ENCODE data around the gene DMKN. TPM values are rescaled to one million over a fixed set of nuclear protein-coding genes. Genes with fewer than 3 reads are reported as not detected.

The DMKN gene, protein sequence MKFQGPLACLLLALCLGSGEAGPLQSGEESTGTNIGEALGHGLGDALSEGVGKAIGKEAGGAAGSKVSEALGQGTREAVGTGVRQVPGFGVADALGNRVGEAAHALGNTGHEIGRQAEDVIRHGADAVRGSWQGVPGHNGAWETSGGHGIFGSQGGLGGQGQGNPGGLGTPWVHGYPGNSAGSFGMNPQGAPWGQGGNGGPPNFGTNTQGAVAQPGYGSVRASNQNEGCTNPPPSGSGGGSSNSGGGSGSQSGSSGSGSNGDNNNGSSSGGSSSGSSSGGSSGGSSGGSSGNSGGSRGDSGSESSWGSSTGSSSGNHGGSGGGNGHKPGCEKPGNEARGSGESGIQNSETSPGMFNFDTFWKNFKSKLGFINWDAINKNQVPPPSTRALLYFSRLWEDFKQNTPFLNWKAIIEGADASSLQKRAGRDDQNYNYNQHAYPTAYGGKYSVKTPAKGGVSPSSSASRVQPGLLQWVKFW
- total RNA-seq: 9.1 and 10.6 TPM in 2 replicates

GRCh38 chr19:35513628-35514281, at the start of gene DMKN:
DMKN (minus strand) TSS chr19:35513649; CDS start chr19:35513475, 174 bp downstream.

GRCh38 chr19:35545001-35545854, 31.8 kb upstream of the DMKN start, which contains the start of gene TMEM147:
TMEM147 (plus strand) TSS chr19:35545626; CDS start chr19:35545740, 114 bp downstream.

GRCh38 chr19:35533201-35533821, 19.9 kb upstream of the DMKN start, which contains the start of gene GAPDHS:
GAPDHS (plus strand) TSS chr19:35533456; CDS start chr19:35533528, 72 bp downstream.

GRCh38 chr19:35528218-35529038, 15.0 kb upstream of the DMKN start, which contains the start of gene SBSN:
SBSN (minus strand) TSS chr19:35528311; CDS start chr19:35528281, 30 bp downstream.

GRCh38 chr19:35490364-35490763, 23.1 kb downstream of the DMKN start, which contains the start of gene KRTDAP:
KRTDAP (minus strand) TSS chr19:35490464; CDS start chr19:35490442, 22 bp downstream.

GRCh38 chr19:35447606-35448469, 65.6 kb downstream of the DMKN start, which contains the start of gene FFAR2:
FFAR2 (plus strand) TSS chr19:35448257; CDS start chr19:35449715, 1,458 bp downstream.

Other genes with a start within 250 kb of the DMKN start
- 65.7 and 71.7 TPM in 2 replicates for gene USF2, start 244.7 kb downstream of the DMKN start, total RNA-seq
- gene HAMP, start 231.1 kb downstream of the DMKN start, total RNA-seq: not detected in 2 replicates
- 0.34 and 2.9 TPM in 2 replicates for gene MAG, start 221.5 kb downstream of the DMKN start, total RNA-seq
- 2.2 and 4.4 TPM in 2 replicates for gene CD22, start 184.5 kb downstream of the DMKN start, total RNA-seq
- not detected in 2 replicates for gene FFAR1, start 165.7 kb downstream of the DMKN start, total RNA-seq
- gene FFAR3, start 155.2 kb downstream of the DMKN start, total RNA-seq: 0.19 TPM in 1 of 2 replicates, not detected in the other
- gene GPR42, start 142.6 kb downstream of the DMKN start, total RNA-seq: not detected in 2 replicates
- not detected in 2 replicates for gene FFAR2, start 65.4 kb downstream of the DMKN start, total RNA-seq
- gene KRTDAP, start 23.2 kb downstream of the DMKN start, total RNA-seq: not detected in 2 replicates
- 22.7 and 28.3 TPM in 2 replicates for gene SBSN, start 14.7 kb upstream of the DMKN start, total RNA-seq
- gene GAPDHS, start 19.8 kb upstream of the DMKN start, total RNA-seq: not detected in 2 replicates
- 60.7 and 79.1 TPM in 2 replicates for gene TMEM147, start 32.0 kb upstream of the DMKN start, total RNA-seq
- not detected in 2 replicates for gene ATP4A, start 50.0 kb upstream of the DMKN start, total RNA-seq
- not detected in 2 replicates for gene PMIS2, start 72.5 kb upstream of the DMKN start, total RNA-seq
- gene HAUS5, start 99.1 kb upstream of the DMKN start, total RNA-seq: 2.8 and 3.6 TPM in 2 replicates
- gene RBM42, start 115.4 kb upstream of the DMKN start, total RNA-seq: 59.5 and 62.7 TPM in 2 replicates
- 0.88 and 1.2 TPM in 2 replicates for gene ETV2, start 128.1 kb upstream of the DMKN start, total RNA-seq
- gene COX6B1, start 134.7 kb upstream of the DMKN start, total RNA-seq: 457 and 613 TPM in 2 replicates
- gene UPK1A, start 152.9 kb upstream of the DMKN start, total RNA-seq: 0.24 TPM in 1 of 2 replicates, not detected in the other
- not detected in 2 replicates for gene ZBTB32, start 190.9 kb upstream of the DMKN start, total RNA-seq
- 12.6 and 13.1 TPM in 2 replicates for gene KMT2B, start 204.4 kb upstream of the DMKN start, total RNA-seq
- gene IGFLR1, start 228.8 kb upstream of the DMKN start, total RNA-seq: 0.37 and 9.8 TPM in 2 replicates
- gene U2AF1L4, start 231.8 kb upstream of the DMKN start, total RNA-seq: 2.0 and 4.4 TPM in 2 replicates
- gene PSENEN, start 232.0 kb upstream of the DMKN start, total RNA-seq: 33.8 and 46.2 TPM in 2 replicates
- gene LIN37, start 234.9 kb upstream of the DMKN start, total RNA-seq: 8.1 and 9.4 TPM in 2 replicates
- 140 and 169 TPM in 2 replicates for gene HSPB6, start 243.4 kb upstream of the DMKN start, total RNA-seq
- 6.1 and 6.7 TPM in 2 replicates for gene PROSER3, start 244.5 kb upstream of the DMKN start, total RNA-seq